Testis (tissue), 3 donors: ENCODE results near the gene NT5C1A. TPM values are rescaled to one million over a fixed set of nuclear protein-coding genes. Genes with fewer than 3 reads are reported as not detected.

Source experiments
- DNase-seq: peaks from one replicate; pipeline ENCODE4 v3.0.0-alpha.2; 2019
- H3K27ac ChIP-seq, 2 donors: fragments of 200-600 bp; sonication (generic); one replicate each; pipeline ENCODE4 v1.5.1; 2019
- H3K27me3 ChIP-seq: fragments of 200-600 bp; sonication (generic); one replicate; pipeline ENCODE4 v1.5.1; 2019
- H3K36me3 ChIP-seq: fragments of 200-600 bp; sonication (generic); one replicate; pipeline ENCODE4 v1.5.1; 2017; ENCODE audit warnings: low read depth; ENCODE audit errors: missing control alignments
- H3K4me1 ChIP-seq: fragments of 200-600 bp; sonication (generic); one replicate; pipeline ENCODE4 v1.5.1; 2019
- H3K4me3 ChIP-seq, 2 donors: fragments of 200-600 bp; sonication (generic); one replicate each; pipeline ENCODE4 v1.5.1; 2017 to 2019
- H3K9me3 ChIP-seq: fragments of 200-600 bp; sonication (generic); one replicate; pipeline ENCODE4 v1.5.1; 2017
- POLR2A ChIP-seq: fragments of 450-650 bp; IDR thresholded peaks from one replicate; pipeline ENCODE4 v1.6.1; 2017; ENCODE audit warnings: antibody characterized with exemption, mild to moderate bottlenecking, moderate library complexity
- WGBS, 2 donors: methylation state at CpG; one replicate each; pipeline ENCODE4 v1.1.5; 2018; 5-methylcytosine and 5-hydroxymethylcytosine counted together
- intact Hi-C: fragments of 100-400 bp; cut with DNase I; formaldehyde crosslinking; loops from one replicate; pipeline ENCODE4 v1.15.1; 2023; ENCODE audit warnings: low total_unique reads
- polyA plus RNA-seq: library from polyadenylated mRNA; stranded (reverse); fragments of 350-450 nt; fragmentation: Illumina TruSeq; extraction: RNeasy Lipid Tissue Mini Kit (QIAGEN cat#74804); gene quantifications from one replicate; pipeline ENCODE4 v1.2.3, GENCODE V29; 2014; ENCODE audit warnings: low read depth, low replicate concordance; ENCODE audit not compliant: insufficient read depth
- total RNA-seq, 2 donors: library from RNA; depleted of rRNA; stranded (reverse); fragments of >200 nt; gene quantifications; one replicate each; pipeline ENCODE4 v1.2.3, GENCODE V29; 2016
- TF ChIP-seq, protein P1 (sequence below), 3 experiments: fragments of 450-650 bp in 2 of 3; fragments of 200-600 bp in 1 of 3; sonication (generic) in 1 of 3; IDR thresholded peaks; one replicate each; pipeline ENCODE4 v1.5.1; 2016 to 2019; ENCODE audit warnings: antibody characterized with exemption in 3 of 3, mild to moderate bottlenecking in 2 of 3, moderate library complexity in 1 of 3

The NT5C1A gene
- total and polyA plus RNA-seq, 3 donors from 2014 or later = 1.0 to 3.2 (median 2.1) TPM

DNA sequence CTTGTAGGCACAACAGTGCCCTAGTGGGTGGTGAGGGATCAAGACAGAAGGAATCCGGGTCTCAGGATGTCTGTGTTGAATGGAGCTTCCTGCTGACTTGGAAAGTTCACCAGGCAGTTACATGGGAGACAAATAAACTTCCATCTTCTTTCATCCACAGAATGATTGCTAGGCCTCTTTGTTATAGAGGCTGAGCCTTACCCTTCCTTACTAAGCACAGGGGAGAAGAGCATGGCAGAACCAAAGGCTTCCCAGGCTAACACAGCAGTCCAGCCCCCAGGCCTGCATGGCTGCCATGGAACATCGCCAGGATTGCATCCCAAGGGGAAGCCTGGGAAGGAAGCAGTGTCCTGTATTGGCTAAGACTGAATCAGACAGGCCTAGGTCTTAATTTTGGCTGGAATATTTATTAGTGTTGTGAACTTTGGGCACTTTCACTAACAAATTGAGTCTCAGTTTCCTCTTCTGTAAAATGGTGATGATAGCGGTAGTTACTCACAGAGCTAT is 51.2 kb downstream of the NT5C1A start:
- Histone ChIP-seq H3K4me3 (no peak overlapping the region), H3K4me1 (peaks cover 30% of the 10 kb centered on the region), H3K27ac (no peak overlapping the region), H3K27me3 (no peaks in the 10 kb centered on the region), H3K9me3 (no peaks in the 10 kb centered on the region), H3K36me3 (no peaks in the 10 kb centered on the region)
- intact Hi-C loops = no loop called here
- TF ChIP-seq, protein P1, sequence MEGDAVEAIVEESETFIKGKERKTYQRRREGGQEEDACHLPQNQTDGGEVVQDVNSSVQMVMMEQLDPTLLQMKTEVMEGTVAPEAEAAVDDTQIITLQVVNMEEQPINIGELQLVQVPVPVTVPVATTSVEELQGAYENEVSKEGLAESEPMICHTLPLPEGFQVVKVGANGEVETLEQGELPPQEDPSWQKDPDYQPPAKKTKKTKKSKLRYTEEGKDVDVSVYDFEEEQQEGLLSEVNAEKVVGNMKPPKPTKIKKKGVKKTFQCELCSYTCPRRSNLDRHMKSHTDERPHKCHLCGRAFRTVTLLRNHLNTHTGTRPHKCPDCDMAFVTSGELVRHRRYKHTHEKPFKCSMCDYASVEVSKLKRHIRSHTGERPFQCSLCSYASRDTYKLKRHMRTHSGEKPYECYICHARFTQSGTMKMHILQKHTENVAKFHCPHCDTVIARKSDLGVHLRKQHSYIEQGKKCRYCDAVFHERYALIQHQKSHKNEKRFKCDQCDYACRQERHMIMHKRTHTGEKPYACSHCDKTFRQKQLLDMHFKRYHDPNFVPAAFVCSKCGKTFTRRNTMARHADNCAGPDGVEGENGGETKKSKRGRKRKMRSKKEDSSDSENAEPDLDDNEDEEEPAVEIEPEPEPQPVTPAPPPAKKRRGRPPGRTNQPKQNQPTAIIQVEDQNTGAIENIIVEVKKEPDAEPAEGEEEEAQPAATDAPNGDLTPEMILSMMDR (IDR thresholded peaks at IDR 0.05) = no peak
- no peak for TF ChIP-seq POLR2A
- WGBS, 2 donors = 86 to 92% methylated on average over 3 of the region's 3 CpGs
- no peak for DNase-seq

DNA sequence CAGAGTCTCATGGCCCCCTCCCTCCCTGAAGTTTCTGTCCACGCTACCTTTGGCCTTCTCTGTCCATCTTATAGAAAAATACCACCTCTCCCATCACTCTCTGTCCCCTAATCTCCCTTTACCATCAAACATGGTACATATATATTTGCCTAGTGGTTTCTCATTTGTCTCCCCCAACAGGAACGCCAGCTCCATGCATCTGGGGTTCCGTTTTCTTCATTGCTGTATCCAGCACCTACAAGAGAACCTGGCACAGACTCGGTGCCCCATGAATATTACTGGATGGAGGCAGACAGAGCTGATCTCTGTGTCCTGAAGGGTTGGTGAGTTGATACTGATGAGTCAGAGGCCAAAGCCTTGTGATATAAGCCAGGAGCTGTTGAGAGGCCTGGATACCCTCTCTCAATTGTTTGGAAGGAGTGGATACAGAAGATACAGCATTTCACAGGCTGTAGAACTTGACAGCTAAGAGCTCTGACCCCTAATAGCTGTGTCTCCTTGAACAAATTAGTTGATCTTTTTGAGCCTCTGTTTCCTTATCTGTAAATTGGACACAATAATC is 54.3 kb downstream of the NT5C1A start:
- H3K27ac ChIP-seq = no peak overlapping the region
- no peaks in the 10 kb centered on the region for H3K27me3 ChIP-seq
- intact Hi-C loops = no loop called here
- H3K4me1 ChIP-seq = no peaks in the 10 kb centered on the region
- no peaks in the 10 kb centered on the region for H3K9me3 ChIP-seq
- TF ChIP-seq POLR2A = no peak
- TF ChIP-seq, protein P1 (IDR thresholded peaks at IDR 0.05) = no peak
- no peaks in the 10 kb centered on the region for H3K36me3 ChIP-seq
- 84 to 89% methylated on average over 4 of the region's 4 CpGs for WGBS, 2 donors
- no peak for DNase-seq
- H3K4me3 ChIP-seq = no peak overlapping the region

DNA sequence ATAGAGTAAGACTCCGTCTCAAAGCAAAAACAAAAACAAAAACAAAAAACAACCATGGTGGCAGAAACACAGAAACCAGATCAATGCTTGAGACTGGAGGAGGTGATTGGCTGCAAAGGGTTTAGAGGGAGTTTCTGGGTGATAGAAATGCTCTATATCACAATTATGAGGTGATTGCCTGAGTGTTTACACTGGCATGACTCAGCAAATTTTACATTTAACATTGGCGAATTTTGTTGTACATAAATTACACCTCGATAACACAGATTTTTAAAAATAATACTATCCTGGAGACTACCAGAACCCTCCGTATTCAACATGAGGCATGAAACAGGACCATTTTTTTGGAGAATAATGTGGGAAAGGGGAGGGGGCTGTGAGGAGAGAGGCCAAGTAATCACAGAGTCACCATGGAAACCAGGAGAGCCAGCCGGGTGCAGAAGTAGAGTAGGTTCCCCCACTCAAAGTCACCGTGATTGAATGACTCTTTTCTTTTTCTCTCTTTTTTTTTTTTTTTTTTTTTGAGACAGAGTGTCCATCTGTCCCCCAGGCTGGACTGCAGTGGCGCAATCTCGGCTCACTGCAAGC is 56.7 kb downstream of the NT5C1A start:
- no peak for DNase-seq
- H3K4me3 ChIP-seq = no peak overlapping the region
- TF ChIP-seq, protein P1 (IDR thresholded peaks at IDR 0.05) = no peak
- no peak for TF ChIP-seq POLR2A
- H3K4me1 ChIP-seq = no peaks in the 10 kb centered on the region
- H3K27ac ChIP-seq = no peak overlapping the region
- 85 to 89% methylated on average over 8 of the region's 8 CpGs for WGBS, 2 donors
- intact Hi-C loops = no loop called here
- H3K27me3 ChIP-seq = no peaks in the 10 kb centered on the region
- H3K9me3 ChIP-seq = no peaks in the 10 kb centered on the region
- H3K36me3 ChIP-seq = no peaks in the 10 kb centered on the region

DNA sequence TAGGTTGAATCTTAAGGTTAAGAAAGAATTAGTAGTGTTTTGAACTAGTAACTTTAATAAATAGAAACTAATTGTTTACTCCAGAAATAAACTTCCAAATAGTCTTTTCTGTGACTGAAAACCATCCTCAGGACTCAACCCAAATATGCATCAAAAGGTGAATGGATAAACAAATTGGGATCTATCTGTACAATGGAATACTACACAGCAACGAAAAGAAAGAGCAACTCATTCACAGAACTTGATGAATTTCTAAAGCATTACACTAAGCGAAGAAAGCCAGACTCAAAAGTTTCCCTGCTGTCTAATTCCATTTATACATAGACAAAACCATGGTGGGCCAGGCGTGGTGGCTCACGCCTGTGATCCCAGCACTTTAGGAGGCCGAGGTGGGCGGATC is 57.4 kb downstream of the NT5C1A start:
- Histone ChIP-seq H3K27me3 (no peaks in the 10 kb centered on the region), H3K4me3 (no peak overlapping the region), H3K27ac (no peak overlapping the region), H3K4me1 (no peaks in the 10 kb centered on the region), H3K36me3 (no peaks in the 10 kb centered on the region), H3K9me3 (no peaks in the 10 kb centered on the region)
- intact Hi-C loops = no loop called here
- WGBS, 2 donors = 94 to 95% methylated on average over 6 of the region's 6 CpGs
- TF ChIP-seq, protein P1 (IDR thresholded peaks at IDR 0.05) = no peak
- no peak for TF ChIP-seq POLR2A
- DNase-seq = no peak

DNA sequence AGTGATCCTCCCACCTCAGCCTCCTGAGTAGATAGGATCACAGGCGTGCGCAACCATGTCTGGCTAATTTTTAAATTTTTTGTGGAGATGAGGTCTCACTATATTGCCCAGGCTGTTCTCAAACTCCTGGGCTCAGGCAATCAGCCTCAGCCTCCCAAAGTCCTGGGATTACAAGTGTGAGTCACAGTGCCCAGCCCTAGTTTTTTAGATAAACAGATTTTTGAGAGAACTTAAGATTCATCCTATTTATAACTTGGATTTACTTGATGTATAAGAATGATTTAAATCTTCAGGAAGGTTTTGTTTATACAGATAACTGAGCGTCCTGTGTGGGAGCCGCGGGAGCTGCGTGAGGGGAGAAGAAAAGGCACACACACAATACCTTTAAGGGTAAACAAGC is 58.7 kb downstream of the NT5C1A start:
- intact Hi-C loops = no loop called here
- DNase-seq = no peak
- 85 to 90% methylated on average over 6 of the region's 6 CpGs for WGBS, 2 donors
- Histone ChIP-seq H3K36me3 (no peaks in the 10 kb centered on the region), H3K4me3 (no peak overlapping the region), H3K4me1 (no peaks in the 10 kb centered on the region), H3K27me3 (no peaks in the 10 kb centered on the region), H3K27ac (no peak overlapping the region), H3K9me3 (no peaks in the 10 kb centered on the region)
- TF ChIP-seq POLR2A = no peak
- TF ChIP-seq, protein P1 (IDR thresholded peaks at IDR 0.05) = no peak
